Neutrophil (primary cell): ENCODE results near the gene CCR5.
A peak's percentile ranks its signal among the peaks of the same experiment; 100 is the strongest.

ENCODE experiments used
- H3K27ac ChIP-seq: fragments of 200-600 bp; sonication (generic); 2 replicates; pipeline ENCODE4 v1.5.1; 2016; ENCODE audit warnings: mild to moderate bottlenecking, moderate library complexity
- H3K27me3 ChIP-seq: fragments of 200-600 bp; sonication (generic); 2 replicates; pipeline ENCODE4 v1.6.0; 2016; ENCODE audit warnings: mild to moderate bottlenecking
- H3K36me3 ChIP-seq: fragments of 200-600 bp; sonication (generic); 2 replicates; pipeline ENCODE4 v1.5.1; 2017
- H3K4me1 ChIP-seq, 2 experiments: fragments of 200-600 bp in 1 of 2; sonication (generic) in 1 of 2; 1 replicate in 1 of 2; 2 replicates in 1 of 2; pipeline versions ENCODE4 v1.5.1 to v1.6.1; 2013 to 2016; ENCODE audit warnings: low read depth in 1 of 2, low read length in 1 of 2, mild to moderate bottlenecking in 1 of 2, moderate library complexity in 1 of 2; ENCODE audit not compliant: control insufficient read depth in 1 of 2, insufficient read depth in 1 of 2
- H3K4me3 ChIP-seq, 2 experiments: fragments of 200-600 bp in 1 of 2; sonication (generic) in 1 of 2; 1 replicate in 1 of 2; 2 replicates in 1 of 2; pipeline ENCODE4 v1.5.1; 2013 to 2016; ENCODE audit warnings: low read depth in 1 of 2, low read length in 1 of 2, mild to moderate bottlenecking in 1 of 2, moderate library complexity in 1 of 2
- H3K9me3 ChIP-seq: fragments of 200-600 bp; sonication (generic); 2 replicates; pipeline ENCODE4 v1.5.1; 2016
- TF ChIP-seq, protein P1 (sequence below): fragments of 200-600 bp; sonication (generic); IDR thresholded peaks from 2 replicates; pipeline ENCODE4 v1.5.1; 2016; ENCODE audit warnings: antibody characterized with exemption

The CCR5 gene

DNA sequence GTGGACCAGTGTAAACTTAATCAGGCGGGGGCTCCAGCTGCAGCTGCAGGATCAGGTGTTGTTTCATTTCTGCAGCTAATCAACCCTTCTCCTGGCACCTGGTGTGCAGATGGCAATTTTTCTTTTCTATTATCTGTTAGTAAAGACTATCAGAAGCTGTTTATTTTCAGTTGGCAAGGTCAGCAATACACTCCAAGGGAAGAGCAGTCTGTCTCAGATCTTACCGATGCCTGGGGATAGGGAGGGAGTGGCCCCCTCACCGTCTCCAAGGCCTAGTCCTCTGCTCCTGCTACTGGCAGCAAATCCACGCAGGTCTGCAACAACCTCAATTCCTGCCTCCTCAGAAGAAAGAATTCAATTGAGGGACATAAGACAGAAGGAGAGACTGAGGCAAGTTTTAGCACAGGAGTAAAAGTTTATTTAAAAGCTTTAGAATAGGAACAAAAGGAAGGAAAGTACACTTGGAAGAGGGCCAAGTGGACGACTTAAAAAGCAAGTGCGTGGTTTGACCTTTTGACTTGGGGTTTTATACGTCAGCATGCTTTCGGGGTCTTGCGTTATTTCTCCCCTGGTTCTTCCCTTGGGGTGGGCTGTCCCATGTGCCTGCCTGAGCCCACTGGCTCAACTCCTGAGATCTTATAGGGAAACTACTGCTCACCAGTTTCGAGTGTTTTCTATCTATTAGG, 45.5 kb downstream of the CCR5 start:
- H3K27me3 ChIP-seq = no peaks in the 10 kb centered on the region
- TF ChIP-seq, protein P1, sequence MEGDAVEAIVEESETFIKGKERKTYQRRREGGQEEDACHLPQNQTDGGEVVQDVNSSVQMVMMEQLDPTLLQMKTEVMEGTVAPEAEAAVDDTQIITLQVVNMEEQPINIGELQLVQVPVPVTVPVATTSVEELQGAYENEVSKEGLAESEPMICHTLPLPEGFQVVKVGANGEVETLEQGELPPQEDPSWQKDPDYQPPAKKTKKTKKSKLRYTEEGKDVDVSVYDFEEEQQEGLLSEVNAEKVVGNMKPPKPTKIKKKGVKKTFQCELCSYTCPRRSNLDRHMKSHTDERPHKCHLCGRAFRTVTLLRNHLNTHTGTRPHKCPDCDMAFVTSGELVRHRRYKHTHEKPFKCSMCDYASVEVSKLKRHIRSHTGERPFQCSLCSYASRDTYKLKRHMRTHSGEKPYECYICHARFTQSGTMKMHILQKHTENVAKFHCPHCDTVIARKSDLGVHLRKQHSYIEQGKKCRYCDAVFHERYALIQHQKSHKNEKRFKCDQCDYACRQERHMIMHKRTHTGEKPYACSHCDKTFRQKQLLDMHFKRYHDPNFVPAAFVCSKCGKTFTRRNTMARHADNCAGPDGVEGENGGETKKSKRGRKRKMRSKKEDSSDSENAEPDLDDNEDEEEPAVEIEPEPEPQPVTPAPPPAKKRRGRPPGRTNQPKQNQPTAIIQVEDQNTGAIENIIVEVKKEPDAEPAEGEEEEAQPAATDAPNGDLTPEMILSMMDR = no peak
- H3K36me3 ChIP-seq = peaks cover 67% of the 10 kb centered on the region
- no peaks in the 10 kb centered on the region for H3K9me3 ChIP-seq
- H3K27ac ChIP-seq = peak overlapping the region; percentile 45
- no peak overlapping the region for H3K4me3 ChIP-seq
- H3K4me1 ChIP-seq = no peaks in the 10 kb centered on the region

DNA sequence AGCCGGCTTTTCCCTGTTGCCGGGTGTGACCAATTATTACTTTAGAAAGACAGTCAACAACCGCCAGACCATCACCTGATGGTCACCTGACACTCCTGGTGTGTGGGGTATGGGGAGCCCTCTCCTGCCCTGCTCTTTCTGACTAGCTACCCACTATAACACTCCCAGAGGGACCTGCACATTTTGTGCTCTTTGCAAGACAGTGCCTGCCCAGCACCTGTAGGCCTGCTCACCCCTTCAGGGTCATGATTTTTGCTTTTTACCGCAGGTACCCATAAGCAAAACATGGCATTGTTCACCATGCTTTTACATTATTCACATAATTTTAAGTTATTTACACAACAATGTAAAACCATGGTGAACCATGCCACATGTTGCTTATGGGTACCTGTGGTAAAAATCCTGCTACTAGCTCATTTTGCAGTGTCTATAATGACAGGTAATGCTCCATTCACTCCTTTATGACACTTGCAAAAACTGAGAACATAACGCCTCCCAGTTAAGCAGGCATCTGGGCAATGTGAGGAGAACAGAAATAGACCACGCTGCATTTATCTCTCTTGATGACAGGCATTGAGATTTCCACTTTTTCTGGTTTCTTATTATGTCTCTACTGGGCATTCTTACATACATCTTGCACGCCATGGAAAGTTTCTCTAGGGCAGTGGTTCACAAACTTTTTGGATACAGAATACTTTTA, 46.2 kb downstream of the CCR5 start:
- no peak overlapping the region for H3K4me3 ChIP-seq
- TF ChIP-seq, protein P1 = no peak
- H3K9me3 ChIP-seq = no peaks in the 10 kb centered on the region
- H3K36me3 ChIP-seq = peaks cover 74% of the 10 kb centered on the region
- H3K27ac ChIP-seq = peak overlapping the region; percentile 45
- H3K4me1 ChIP-seq = no peaks in the 10 kb centered on the region
- no peaks in the 10 kb centered on the region for H3K27me3 ChIP-seq

DNA sequence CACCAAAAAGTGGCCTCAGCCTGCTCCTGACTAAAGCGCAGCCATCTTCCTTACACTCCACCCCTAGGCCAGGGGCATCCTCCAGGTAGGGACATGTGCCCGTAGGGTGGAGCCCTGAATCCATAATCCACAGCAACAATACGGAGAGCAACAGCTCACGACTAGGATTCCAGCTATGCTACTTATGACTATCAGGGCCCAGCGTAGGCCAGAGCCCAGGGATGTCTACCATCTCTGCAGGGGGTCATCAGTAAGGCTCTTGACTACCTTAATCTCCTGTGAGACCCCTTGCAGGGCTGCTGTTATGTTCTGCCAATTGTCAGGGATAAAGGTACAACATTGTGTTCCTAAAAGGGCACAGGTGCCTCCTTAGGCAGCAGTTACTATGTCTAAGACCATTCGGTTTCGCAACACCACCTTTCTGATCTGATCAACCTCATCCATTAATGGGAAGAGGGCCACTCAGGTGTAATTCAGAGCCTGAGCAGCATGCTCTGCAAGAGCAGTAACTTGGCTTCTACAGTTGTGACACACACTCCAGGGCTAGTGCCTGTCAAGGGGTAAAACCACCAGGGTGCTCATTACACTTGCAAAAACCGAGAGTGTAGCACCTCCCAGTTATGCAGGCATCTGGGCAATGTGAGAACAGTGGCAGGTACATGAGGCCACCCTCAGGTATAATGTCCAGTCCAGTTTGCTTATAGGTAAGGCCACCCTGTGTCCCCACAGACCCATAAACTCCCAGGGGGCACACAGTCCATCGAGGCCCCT, 47.3 kb downstream of the CCR5 start:
- Histone ChIP-seq H3K27ac (peak overlapping the region; percentile 45), H3K4me1 (no peaks in the 10 kb centered on the region), H3K9me3 (no peaks in the 10 kb centered on the region), H3K27me3 (no peaks in the 10 kb centered on the region), H3K4me3 (no peak overlapping the region), H3K36me3 (peaks cover 84% of the 10 kb centered on the region)
- TF ChIP-seq, protein P1 = no peak

DNA sequence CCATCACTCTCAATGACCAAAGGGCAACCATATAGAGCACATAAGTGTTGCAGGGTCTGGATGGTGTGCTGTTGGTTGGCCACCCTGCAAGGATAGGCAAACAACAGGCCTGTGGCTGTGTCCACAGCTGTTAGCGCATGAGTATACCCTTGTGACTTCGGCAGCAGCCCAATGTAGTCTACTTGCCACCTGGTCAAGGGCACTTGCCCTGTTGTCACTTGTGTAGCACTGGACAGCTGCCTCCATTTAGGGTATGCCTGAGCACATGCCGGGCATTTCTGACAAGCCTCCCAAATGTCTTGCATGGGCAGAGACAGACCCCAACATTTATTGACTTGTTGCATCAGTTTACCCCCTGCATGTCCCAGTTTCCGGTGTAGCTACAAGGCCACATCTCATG, 49.1 kb downstream of the CCR5 start:
- H3K36me3 ChIP-seq = peaks cover 98% of the 10 kb centered on the region
- no peaks in the 10 kb centered on the region for H3K27me3 ChIP-seq
- H3K4me3 ChIP-seq = no peak overlapping the region
- no peaks in the 10 kb centered on the region for H3K4me1 ChIP-seq
- no peaks in the 10 kb centered on the region for H3K9me3 ChIP-seq
- peak overlapping the region; percentile 45 for H3K27ac ChIP-seq
- TF ChIP-seq, protein P1 = no peak

DNA sequence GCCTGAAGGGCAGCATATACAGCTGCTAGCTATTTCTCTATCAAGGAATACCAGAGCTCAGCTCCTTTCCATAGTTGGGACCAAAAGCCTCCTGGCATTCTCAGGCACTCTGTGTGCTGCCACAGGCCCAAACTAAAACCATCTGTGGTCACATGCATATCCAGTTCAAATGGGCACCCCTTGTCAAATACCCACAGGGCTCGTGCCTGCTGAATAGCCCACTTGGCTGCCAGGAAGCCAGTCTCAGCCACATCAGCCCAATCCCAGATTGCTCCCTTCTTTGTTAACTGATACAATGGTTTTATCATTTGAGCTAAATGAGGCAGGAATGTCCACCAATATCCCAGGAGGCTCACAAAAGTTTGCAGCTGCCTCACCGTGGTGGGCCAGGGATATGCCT, 50.2 kb downstream of the CCR5 start:
- H3K4me1 ChIP-seq = no peaks in the 10 kb centered on the region

More for the DNA sequence above, 50.2 kb downstream of the CCR5 start:
- TF ChIP-seq, protein P1 = no peak
- Histone ChIP-seq H3K27ac (no peak overlapping the region), H3K36me3 (peaks cover 100% of the 10 kb centered on the region), H3K27me3 (no peaks in the 10 kb centered on the region), H3K9me3 (no peaks in the 10 kb centered on the region), H3K4me3 (no peak overlapping the region)
